NT2/D1 (cell line): ENCODE measurements around the gene PYURF.

Experiments used
- YY1 ChIP-seq: IDR thresholded peaks from 2 replicates; pipeline ENCODE4 v1.6.1; 2011; ENCODE audit not compliant: insufficient read length, insufficient read depth
- ZNF274 ChIP-seq: IDR thresholded peaks from 2 replicates; pipeline ENCODE4 v1.6.1; 2011; ENCODE audit warnings: mild to moderate bottlenecking, low read depth, low read length

DNA sequence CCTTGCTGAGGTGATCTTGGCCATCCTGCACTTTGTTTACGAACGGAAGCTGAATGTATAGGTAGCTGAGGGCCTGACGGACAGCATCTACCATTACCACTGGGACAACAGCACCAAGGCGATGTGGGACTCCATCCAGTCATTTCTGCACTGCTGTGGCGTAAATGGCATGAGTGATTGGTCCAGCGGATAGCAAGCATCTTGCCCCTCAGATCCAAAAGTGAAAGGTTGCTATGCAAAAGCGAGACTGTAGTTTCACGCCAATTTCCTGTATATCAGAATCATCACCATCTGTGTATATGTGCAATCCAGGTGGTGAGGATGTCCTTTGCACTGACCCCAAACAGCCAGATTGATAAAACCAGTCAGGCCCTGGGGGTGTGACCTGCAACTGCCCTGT lies 4.2 kb upstream of the PYURF start:
- TF ChIP-seq YY1 (no peak), ZNF274 (no peak)
